ENCODE data around the gene ITPRID2.

ITPRID2 gene

GRCh38 chr2:181882246-181883020, 9.1 kb upstream of the ITPRID2 start:
- no peak for DNase-seq (ENCODE audit: low spot score)

DNA sequence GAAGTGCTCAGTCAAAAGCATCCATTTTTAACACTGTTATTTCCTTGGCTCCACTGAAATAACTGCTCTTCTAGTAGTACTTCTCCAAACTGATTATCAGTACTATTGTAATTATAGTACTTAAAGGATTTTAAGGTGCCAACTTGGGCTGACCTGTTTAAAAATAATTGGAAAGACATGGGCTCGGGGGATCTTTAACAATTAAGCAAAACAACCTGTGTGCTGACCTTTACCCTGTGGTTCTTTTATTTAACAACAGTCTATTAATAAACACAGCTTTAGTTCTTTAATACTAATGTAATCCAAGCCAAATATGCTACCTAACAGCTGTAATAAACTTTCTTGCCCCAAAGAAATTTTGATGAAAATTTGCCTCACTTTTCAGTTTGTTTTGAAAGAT, 6.9 kb upstream of the ITPRID2 start:
- DNase-seq (ENCODE audit: low spot score), result no peak

- no peak for DNase-seq (ENCODE audit: low spot score)
These were observed 6.4 kb upstream of the ITPRID2 start for GRCh38 chr2:181885096-181885495.

DNA sequence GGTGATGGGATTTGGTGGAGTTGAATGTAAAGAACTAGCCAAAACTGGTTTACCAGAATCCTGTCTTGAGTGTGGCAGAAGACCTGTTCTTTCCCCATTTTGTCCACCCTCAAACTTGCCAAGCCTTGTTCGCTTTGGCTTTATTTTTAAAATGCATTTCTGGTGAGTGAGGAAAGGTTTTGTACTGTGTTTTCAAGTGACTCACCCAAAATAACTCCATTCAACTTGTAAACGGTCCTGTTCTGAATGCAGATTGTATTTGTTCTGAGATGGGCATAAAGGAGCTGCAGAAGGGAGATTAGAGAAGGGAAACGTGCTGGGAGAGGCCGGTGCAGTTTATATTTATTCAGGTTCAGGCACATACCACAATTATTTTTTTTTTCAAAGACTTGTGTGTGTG, 5.3 kb upstream of the ITPRID2 start:
- DNase-seq (ENCODE audit: low spot score), result no peak

GRCh38 chr2:181887045-181887444, 4.5 kb upstream of the ITPRID2 start:
- no peak for DNase-seq (ENCODE audit: low spot score)

DNA sequence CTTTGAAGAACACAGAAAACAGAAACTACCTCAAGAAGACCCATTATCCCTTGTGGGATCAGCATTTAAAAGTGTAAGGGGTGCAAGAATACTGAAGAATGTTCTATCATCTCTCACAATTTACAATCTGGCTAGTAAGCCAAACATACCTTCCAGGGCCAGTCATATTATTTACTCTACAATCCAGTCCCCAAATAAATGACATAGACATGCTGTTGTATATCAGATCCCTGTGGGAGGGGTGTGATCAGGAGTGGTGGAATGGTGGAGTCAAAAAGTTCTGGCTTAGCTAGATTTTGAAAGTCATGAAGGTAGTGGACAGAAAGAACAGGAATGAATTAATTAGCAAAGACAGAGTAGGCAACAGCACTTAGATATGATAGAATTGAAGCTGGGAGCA, 1.8 kb upstream of the ITPRID2 start:
- no peak for DNase-seq (ENCODE audit: low spot score)

DNA sequence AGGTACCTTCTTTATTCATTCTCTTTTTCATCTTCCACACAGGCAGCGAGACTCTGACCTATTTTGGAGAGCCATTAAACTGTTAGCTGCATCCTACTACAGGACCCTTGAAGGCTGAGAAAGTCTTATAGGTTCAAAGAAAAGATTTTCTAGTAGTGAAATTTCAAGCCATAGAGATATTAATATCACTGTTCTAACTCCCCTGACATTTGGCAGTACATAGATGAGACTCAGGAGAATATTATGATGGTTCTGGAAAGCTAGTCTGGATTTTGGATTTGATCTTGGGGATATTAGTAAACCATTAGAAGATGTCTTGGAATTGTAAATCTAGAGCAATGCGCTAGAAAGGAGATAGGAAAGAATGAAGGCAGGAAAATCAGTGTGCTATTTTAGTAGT, 1.3 kb upstream of the ITPRID2 start:
- no peak for DNase-seq (ENCODE audit: low spot score)

GRCh38 chr2:181891966-181892798, 652 bp downstream of the ITPRID2 start:
- DNase-seq (ENCODE audit: low spot score), result peak; percentile 75

GRCh38 chr2:181892799-181893435, 1.4 kb downstream of the ITPRID2 start:
- DNase-seq (ENCODE audit: low spot score), result no peak

GRCh38 chr2:181894381-181894780, 2.9 kb downstream of the ITPRID2 start:
- peak; percentile 41 for DNase-seq (ENCODE audit: low spot score)

DNA sequence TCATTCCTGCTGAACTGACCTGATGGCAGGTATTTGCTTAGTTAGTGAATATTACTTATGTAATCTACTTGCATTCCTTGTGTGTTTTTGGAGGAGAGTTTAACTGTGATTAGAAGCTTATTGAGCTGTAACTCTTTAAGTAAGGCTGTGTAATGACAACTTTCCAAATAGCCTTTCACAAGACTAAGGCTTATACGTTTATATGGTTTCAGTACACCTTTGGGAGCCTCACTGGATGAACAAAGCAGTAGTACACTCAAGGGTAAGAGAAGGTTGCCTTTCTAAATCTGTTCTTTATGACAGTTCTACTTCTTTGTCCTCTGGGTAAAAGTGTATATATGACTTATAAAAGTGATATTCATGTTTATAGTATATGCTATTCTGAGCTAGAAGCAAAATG, 4.3 kb downstream of the ITPRID2 start:
- no peak for DNase-seq (ENCODE audit: low spot score)

GRCh38 chr2:181896286-181896685, 4.8 kb downstream of the ITPRID2 start:
- no peak for DNase-seq (ENCODE audit: low spot score)

GRCh38 chr2:181900007-181900651, 8.6 kb downstream of the ITPRID2 start:
- DNase-seq (ENCODE audit: low spot score), result peak; percentile 56

DNA sequence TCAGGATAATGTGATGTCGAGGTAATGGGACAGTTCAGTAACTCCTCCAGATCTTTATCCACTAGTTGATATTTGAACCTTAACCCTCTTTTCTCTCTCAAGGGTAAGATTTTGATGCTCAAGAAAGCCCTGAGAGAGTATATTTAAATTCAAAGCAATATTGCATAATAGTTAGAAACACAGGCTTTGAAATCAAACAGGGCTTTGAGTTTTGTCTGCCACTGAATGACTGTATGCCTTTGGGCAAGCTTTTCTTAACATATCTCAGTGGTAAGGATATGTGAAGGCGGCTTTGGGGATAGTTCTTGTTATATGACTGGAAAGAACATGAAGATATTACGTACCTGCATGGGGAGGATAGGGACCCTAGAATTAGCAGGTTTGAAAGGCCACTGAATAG, 11.1 kb downstream of the ITPRID2 start:
- no peak for DNase-seq (ENCODE audit: low spot score)

GRCh38 chr2:181904022-181904632, 12.6 kb downstream of the ITPRID2 start:
- DNase-seq (ENCODE audit: low spot score), result peak; percentile 58

GRCh38 chr2:181907057-181907456, 15.5 kb downstream of the ITPRID2 start:
- no peak for DNase-seq (ENCODE audit: low spot score)

- DNase-seq (ENCODE audit: low spot score), result no peak
These were observed 16.1 kb downstream of the ITPRID2 start for GRCh38 chr2:181907635-181908034.

DNA sequence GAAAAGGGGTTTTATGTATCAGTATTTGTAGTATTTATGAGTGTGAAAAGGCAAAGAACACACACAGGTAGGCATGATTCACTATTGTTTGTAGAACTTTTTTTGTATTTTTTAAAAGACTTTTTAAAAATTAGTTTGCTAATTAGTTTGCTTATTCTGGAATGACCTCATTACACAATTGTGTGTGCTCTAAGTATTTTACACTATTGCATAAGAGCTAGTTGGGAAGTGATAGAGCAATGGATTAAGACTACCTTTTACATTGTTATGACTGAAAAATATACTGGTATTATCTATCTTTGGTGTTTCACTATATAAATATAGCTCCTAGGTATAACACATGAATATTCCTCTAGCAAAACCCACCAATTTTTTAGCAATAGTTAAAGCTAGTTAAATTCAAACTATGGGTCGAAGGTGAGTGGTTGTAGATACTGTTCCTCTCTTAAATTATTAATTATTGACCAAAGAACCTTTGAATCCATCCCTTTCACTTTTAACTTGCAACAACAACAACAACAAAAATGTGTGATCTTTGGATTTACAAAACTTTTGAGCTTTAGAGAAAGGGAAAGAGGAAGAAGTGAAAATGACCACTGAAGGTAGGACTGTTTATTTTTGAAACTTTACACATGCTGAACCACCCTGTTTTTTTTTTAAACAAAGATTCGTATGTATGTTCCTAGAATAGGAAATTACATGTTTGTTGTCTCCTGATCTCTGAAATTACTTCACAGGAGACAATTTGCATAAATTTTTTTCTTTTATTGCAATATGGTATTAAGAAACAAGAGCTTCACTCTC, 18.7 kb downstream of the ITPRID2 start:
- no peak for DNase-seq (ENCODE audit: low spot score)

- DNase-seq (ENCODE audit: low spot score), result no peak
These were observed 20.3 kb downstream of the ITPRID2 start for GRCh38 chr2:181911830-181912229.

- DNase-seq (ENCODE audit: low spot score), result no peak
These were observed 23.6 kb downstream of the ITPRID2 start for GRCh38 chr2:181915102-181915501.

Measured in pons (tissue), 1 donor.